Activated naive CD4-positive, alpha-beta T cell treated with anti-CD3 and anti-CD28 coated beads, Interleukin-2, amount 50 U/mL, for 16 hours (primary cell): ENCODE results near the gene ZNF500.
"Not testable (repeated sequence)": the region's sequence is repeated elsewhere in the genome, so short reads cannot be mapped to it uniquely, and the experiment has no call there.

ENCODE experiments used
- DNase-seq: peaks from one replicate; pipeline ENCODE4 v3.0.0-alpha.2; 2020

The ZNF500 gene

DNA sequence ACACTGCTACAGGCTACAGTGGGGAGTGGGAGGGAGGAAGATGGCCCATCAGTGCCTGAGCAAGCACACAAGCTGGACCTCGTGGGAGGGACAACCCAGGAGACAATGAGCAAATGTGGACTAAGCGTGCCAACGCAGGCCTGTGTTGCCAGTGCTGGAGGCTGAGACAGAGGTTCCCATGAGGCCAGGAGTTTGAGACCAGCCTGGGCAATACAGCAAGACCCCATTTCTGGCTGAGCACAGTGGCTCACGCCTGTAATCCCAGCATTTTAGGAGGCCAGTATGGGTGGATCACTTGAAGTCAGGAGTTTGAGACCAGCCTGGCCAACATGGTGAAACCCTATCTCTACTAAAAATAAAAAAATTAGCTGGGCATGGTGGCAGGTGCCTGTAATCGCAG is 28.6 kb downstream of the ZNF500 start:
- DNase-seq: not testable (repeated sequence)

DNA sequence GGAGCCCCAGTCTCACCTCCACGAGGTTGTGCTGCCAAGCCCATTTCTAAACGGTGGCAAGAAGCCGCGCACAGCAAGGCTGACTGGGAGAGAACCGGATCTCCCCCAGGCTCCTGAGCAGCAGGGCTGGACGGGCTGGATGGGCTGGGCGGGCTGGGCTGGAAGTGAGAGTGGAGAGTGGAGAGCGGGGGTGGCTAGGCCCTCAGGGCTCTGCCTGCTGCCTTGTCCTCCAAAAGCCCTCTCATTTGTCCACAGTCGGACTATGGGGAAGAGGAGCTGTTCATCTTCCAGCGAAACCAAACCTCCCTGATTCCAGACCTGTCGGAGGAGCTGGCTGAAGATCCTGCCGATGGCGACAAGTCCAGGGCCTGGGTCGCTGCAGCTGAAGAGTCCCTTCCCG is 29.4 kb downstream of the ZNF500 start:
- DNase-seq: no peak

DNA sequence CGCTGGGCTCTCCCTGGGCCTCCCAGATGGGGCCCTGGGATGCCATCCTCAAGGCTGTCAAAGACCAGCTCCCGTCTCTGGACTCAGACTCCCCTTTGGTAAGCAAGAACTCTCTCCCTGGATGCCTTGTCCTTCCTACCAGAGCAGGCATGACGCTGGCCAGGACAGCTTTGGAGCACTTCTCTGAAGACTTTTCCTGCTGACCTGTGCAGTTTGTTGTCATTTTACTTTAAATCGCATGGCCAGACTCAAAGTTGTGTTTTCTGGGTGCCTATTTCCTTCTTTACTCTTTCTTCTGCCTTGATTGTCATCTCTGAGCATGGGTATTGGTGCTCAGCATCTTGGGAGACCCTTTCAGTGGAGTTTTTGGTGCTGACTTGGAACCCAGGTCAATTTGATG is 30.4 kb downstream of the ZNF500 start:
- DNase-seq: no peak

DNA sequence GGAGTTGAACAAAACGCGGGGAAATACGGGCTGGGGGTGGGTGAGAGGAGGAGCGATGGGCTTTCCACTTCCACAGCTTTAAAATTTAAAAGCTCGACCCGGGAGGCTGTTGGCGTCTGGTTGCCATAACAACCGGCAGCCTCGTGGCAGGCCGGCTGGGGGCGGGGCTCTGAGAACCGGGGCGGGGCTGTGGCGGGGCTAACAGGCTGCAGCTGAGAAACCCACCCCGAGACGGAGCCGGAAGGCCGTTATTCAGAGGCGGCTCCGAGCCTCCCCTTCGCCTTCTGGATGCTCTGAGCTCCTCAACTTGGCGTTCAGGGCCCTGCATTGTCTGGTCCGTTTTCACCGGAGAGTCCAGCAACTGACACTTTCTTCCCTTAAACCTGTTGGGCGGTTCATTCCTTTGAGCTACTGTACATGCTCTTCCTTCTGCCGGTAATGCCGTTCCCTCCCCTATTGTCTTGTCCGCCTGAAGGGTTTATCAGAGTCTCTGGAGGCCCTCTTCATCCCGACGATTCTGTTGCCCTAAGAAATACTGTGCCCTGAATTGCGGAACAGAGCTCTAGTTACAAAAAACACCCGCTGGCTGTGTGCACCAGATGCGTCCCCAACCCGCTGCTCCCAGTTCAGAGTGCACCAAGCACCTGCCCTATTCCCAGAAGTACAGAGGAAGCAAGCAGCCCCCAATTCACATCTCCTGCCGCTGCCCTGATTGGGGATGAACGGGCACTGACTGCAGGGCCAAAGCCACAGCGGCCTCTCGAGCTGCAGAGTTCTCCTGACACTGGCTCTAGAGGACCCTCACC is 32.0 kb downstream of the ZNF500 start:
- DNase-seq: peak; percentile 93

DNA sequence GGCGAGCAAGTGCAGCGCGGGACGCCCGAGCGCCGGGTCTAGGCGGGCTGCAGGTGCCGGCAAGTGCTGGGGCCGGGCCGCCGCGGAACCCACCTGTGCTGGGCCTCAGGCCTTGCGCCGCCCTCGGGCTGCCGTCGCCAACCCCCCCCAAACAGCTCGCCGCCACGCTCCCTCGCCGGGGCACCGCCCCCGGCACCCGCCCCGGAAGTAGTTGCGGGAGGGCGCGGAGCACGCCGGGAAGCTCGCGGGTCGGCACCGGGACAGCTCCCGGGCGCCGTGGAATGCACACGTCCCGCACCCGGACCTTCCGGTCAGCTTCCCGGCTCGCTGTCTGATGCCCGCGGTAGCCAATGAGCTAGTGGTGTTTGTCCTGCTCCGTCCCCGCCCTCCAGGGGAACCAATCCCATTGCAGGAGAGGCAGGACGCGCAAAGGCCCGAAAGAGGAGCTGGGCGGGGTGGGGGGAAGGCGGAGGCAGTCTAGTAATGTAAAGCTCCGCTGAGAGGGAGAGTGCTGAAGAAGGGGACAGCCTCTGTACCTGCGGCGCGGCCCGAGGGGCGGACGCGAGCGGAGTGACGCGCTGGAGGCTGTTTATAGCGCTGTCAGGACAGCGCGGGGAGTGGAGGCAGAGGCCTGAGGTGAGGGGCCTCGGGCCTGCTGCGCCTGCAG is 32.8 kb downstream of the ZNF500 start, which contains the start of the genes ANKS3 and DNAAF8:
ANKS3 (minus strand) TSS at position 209 of the 667 bp plus-strand sequence. CDS start 4,122 bp downstream, outside the sequence.
DNAAF8 (plus strand) TSS at position 475 of the 667 bp plus-strand sequence. CDS start 1,978 bp downstream, outside the sequence.
- peak; percentile 84 for DNase-seq

DNA sequence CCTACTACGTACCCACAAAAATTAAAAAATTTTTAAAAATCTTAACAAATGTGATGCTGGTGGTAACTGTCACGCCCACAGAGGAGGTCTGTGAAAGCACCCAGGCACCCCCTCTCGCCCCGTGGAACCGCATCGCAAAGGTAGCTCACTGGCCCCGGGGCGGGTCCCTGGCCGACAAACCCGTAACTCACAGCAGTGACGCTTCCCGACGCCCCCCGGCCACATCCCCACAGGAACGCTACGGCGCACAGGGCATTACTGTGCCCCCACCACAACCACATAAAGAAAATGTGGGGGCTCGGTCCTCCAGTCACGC is 33.3 kb downstream of the ZNF500 start:
- peak; percentile 43 for DNase-seq

DNA sequence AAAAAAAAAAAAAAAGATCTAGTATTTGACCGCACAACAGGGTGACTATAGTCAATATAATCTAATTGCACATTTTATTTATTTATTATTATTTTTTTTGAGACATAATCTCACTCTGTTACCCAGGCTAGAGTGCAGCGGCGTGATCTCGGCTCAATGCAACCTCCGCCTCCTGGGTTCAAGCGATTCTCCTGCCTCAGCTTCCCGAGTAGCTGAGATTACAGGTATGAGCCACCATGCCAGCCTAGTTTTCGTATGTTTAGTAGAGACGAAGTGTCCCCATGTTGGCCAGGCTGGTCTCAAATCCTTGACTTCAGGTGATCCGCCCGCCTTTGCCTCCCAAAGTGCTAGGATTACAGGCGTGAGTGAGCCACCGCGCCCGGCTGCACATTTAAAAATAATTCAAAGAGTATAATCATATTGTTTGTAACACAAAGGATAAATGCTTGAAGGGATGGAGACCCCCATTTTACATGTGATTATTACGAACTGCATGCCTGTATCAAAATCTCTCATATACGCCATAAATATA is 33.7 kb downstream of the ZNF500 start:
- DNase-seq: no peak

DNA sequence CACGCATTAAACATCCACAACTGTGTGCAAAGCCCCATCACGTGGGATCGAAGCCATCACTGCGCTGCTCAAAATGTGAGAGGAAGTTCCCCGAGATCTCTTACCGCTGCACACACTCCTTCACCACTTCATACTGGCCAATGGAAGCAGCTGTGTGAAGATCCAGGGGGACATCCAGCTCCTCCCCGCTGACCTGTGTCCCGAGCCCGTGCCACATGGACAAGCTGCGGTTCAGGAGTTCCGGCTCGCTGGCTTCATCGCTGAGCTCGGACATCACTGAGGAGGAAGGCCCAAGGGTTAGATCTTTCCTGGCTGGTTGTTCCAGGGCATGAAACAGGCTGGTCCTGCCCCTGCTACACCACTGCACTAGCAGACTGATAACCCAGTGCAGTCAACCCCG is 37.1 kb downstream of the ZNF500 start:
- DNase-seq: no peak

DNA sequence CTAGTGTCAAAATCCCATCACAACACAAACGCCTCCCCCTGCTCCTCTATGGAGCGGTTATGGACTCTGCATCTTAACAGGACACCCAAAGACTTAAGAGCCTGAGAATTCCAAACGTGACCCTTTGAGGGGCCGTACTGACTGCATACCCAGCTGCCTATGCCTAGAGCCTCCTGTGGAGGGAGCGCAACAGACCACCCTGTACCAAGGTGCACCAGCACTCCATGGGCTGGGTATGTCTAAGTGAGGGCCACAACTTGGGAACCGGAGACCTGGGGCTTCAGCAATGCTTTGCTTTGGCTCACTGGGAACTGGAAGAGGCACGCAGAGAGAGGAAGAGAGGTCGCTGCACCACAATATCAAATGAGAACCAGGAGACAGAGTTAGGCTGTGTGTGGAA is 38.3 kb downstream of the ZNF500 start:
- no peak for DNase-seq

DNA sequence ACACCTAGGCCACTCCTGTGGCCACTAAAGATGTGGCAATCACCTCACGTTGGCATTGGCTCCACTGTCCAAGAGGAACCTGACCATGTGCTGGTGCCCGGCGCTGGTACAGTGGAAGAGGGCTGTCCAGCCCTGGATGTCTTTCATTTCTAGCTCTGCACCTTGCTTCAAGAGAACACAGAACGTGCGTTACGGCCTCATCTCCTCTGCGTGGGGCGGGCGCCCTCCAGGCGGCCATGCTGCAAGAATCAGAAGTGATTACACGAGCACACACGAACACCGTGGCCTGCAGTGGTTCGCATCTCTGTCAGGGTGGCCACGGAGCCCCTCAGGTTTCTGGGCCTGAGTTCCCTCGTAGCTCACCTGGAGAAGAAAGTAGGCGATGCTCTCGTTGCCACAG is 40.3 kb downstream of the ZNF500 start:
- no peak for DNase-seq

DNA sequence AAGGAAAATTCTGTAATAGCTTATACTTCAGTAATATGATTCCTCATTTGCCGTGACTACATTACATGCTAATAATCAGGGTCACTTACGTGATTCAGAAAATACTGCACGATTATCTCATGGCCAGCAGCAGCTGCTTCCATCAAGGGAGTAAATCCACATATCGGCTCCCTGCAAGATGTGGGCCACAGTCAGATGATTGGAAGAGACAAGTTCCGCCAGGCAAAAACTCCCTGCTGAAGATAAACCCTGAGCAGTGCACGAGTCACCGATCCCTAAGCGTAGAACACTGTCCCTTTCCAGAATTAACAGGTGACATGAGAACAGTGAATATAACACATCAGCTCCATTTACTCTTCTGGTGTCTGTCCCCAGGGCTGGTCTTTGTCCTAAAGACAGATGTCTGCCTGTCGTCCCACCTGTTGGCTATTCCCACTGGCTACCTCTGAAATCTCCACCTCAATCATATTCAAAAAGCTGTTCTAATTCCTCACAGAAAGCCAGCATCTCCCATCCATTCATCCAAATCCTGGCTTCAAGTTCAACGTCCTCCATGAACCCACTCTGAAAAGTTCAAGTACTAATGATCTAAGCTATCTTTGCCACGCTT is 42.2 kb downstream of the ZNF500 start:
- DNase-seq: no peak

DNA sequence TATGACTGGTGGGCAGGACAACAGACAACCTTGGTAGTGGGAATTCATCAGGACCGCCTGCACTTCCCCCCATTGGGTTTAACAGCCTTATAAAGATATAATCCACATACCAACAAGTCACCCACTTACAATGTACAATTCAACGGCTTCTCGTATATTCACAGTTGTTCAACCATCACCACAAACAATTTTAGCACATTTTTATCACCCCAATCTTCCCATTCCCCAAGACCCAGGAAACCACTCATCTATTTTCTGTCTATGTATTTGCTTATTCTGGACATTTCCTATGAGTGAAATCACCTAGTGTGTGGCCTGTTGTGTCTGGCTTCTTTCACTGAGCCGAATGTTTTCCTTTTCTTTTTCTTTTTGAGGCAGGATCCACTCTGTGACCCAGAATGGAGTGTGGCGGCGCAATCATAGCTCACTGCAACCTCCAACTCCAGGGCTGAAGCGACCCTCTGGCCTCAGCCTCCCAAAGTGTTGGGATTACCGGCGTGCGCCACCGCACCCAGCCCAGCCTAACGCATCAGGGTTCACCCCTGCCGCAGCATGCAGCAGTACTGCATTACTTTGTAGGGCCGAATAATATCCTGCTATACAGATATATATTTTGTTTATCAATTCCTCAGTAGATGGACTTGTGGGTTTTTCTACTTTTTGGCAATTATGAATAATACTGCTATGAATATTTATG is 43.7 kb downstream of the ZNF500 start:
- DNase-seq: no peak

DNA sequence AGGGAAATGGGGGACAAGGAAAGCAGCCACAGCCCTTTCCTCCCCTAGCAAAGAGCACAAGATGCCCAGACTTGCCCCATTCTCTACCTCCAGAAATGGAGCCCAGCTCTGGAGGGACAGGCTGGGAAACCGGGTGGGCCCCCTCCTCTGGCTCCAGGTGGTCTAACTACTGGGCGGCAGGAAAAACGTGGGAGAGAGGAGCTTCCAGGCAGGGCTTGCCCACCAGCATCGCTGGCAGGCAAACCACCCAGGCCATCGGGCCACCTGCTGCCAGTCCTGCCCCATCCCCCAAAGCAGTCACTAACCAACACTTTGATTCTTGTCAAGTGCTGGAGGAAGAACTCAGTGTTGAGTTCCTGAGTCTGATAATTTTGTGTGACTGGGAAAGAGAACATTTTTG is 48.5 kb downstream of the ZNF500 start:
- no peak for DNase-seq

DNA sequence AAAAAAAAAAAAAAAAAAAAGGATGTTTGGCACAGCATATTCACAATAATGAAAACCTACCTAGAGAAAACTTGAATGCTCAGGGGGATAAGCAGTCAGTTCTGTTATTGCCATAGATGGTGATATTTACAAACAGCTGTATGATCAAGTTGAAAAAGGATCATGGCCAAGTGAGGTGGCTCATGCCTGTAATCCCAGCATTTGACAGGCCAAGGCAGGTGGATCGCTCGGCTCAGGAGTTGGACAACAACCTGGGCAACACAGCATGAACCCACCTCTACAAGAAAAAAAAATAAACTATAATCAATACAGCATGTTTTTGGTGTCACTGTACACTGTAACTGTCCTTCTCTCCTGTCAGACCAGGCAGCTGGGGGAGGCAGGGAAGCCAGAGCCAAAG is 52.0 kb downstream of the ZNF500 start:
- DNase-seq: no peak

DNA sequence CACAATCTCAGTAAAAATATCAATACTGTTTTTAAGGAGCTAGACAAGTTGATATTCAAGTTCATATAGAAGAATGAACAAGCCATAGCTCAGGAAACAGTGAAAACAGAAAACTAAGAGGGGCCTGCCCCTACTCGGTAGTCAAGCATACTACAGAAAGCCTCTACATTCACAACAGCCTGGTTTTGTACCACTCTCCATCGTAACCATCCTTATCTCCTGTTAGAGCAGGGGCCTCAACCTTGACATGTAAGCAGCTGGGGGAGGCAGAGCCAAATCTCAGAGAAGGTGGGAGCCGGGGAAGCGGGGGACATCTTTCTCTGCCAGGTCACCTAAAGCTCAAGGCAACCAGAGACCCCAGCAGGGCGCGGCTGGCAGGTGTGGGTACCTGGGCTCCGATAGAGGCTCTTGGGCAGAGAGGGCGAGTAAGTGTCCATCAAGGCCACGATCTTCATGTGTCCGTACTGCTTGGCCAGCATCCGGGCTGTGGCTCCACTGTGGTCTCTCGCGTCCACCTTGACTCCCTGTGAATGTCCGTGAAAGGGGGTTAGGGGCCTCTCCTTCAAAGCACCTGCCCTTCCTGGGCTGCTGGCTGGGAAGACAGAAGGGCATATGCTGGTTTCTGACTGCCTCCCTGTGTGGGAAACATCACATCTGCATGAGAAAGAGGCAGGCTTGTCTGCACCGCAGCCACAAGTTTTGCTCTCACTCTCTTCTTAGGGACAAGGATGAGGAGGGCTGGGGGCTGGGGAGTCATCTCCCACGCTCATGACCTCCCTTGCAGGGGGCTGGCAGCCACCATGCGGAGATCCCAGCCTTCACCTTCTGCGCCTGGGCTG is 53.1 kb downstream of the ZNF500 start:
- DNase-seq: no peak

DNA sequence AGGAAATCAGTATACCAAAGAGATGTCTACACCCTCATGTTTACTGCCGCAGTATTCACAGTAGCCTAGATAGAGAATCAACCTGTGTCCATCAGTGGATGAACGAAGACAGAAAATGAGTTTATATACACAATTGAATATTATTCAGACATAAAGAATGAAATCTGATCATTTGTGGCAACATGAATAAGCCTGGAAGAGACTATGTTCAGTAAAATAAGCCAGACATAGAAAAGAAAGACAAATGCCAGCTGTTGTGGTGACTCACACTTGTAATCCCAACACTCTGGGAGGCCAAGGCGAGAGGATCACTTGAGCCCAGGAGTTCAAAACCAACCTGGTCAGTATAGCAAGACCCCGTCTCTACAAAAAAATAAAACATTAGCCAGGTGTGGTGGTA is 57.5 kb downstream of the ZNF500 start:
- DNase-seq: no peak

DNA sequence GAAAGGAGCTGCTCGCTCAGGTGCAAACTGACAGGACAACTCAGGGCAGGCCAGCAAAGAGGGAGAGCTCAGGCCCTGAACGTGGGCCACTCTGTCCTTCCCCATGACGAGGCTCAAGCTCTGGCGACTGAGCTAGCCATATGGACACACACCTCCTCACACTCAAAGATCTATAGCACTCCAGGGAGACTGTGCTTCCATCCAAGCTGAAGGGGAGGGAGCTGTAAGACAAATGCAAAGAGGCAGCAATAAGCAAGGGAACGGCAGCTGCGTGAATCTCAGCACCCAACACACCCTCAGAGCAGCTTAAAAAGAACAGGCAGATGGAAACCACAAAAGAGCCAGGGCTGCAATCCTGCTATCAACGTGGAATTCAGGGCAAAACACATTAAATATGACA is 60.1 kb downstream of the ZNF500 start:
- DNase-seq: no peak

DNA sequence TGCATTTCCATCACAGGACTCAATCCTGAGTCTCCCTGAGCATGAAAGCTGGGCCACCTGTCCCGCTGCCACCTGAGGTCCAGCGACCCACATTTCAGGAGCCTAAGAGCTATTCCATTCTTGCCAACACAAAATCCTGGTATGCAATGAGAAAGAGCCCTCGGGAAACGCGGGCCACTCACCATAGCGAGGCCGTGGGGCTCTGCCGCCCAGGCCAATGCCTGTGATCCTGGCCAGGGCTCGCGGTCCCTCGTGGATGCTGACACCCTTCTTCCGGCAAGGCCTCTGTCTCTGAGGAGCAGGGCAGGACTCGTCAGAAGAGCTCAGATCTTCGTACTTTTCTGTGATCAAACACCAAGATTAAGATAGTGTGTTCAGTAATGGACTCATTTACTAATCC is 62.0 kb downstream of the ZNF500 start:
- DNase-seq: no peak

DNA sequence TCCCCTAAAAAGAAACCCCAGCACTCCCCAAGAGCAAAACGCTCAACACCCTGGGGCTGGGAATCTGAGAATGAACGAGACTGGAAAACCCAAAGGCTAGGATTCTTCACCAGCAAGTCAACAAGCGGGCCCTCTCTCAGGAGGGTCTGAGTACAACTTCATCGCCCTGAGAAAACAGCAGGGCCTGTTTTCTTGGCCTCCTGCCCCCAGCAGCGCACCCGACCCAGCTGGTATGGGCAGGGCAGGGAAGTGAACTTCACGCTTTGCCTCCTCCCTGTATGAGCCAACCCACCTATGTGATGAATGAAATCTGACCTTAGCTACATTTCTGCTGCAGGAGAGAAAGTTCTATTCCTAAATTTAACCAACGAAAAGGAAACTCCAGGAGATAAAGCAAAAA is 62.5 kb downstream of the ZNF500 start:
- no peak for DNase-seq

DNA sequence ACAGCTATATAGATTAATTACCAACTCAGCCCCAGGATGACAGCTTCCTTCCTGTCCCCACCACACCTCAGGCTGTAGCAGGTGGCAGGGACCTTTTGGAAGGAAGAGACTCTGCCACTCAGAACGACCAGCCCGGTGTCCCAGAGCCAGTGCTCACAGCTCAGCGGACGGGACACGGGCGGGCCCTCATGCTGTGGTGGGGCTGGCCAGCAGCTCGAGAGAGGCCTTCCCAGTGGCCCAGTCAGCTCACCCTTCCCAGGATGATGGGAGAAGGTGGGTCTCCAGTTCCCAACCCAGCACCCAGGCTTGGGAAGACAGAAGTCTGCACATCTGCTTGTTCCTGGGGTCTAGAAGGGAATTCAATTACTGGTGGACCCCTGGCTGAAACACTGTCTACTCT is 63.1 kb downstream of the ZNF500 start:
- no peak for DNase-seq

DNA sequence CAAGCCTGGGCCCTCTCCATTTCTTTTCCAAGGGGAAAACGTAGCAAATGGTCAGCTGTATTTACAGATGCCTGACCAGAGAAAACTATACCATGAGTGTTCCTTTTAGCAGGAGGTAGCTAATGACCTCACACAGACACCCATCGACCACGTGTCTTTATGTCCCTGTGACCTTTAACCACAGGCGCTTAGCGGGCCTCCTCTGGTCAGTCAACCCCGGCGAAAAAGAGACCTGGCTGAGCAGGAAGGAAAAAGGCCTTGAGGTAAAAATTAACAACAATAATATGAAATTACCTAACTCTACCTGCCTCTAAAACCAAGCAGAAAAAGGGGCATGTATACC is 64.5 kb downstream of the ZNF500 start:
- DNase-seq: no peak

DNA sequence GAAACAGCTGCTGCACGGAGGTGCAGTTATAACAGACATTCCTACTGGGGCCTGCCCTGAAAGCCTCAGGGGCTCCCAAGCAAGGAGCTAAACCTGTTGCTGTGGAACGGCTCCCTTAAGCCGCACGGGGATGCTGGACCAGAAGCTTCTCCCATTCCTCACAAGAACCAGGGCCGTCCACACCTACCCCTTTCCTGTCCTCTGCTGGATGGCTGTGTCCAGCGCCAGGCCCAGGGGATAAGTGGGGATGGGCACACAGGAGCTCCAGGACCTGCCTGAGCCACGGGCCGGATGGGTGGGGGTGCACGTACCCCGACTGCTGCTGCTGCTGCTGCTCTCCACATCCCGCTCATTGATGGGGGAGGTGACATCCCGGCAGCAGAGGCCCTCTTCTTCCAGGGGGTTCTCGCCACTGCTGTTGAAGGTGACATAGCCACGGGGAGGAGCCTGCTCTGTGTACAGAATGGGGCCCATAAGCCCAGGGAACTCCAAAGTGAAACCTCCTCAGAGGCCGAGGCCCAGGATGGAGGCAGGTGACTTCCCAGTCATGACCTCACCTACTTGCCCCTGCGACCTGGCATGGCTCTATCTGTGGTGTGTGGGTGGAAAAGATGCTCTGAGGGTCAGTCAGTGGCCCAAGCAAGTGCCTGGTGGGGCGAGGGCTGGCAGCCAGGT is 65.0 kb downstream of the ZNF500 start:
- DNase-seq: no peak
